Subcutaneous adipose tissue (tissue), 4 donors: ENCODE data around the gene HCFC1. TPM values are rescaled to one million over a fixed set of nuclear protein-coding genes. Genes with fewer than 3 reads are reported as not detected.

Experiments
- CTCF ChIP-seq: fragments of 450-650 bp; IDR thresholded peaks from one replicate; pipeline ENCODE4 v1.5.1; 2016; ENCODE audit warnings: low read depth, mild to moderate bottlenecking, control low read depth, antibody characterized with exemption, moderate library complexity
- total RNA-seq, 4 donors: library from RNA; depleted of rRNA; stranded (reverse); fragments of >200 nt; gene quantifications; one replicate each; pipeline ENCODE4 v1.1.0, GENCODE V29; 2016

The HCFC1 gene
- total RNA-seq, 4 donors from 2014 or later: 17.7 to 33.9 (median 21.2) TPM

- no peak for TF ChIP-seq CTCF
These were observed 13.0 kb downstream of the HCFC1 start for GRCh38 chrX:153958605-153959004.

GRCh38 chrX:153957224-153957623 is 14.4 kb downstream of the HCFC1 start:
- no peak for TF ChIP-seq CTCF

- TF ChIP-seq CTCF: no peak
These were observed 15.3 kb downstream of the HCFC1 start for GRCh38 chrX:153956044-153956907.

- TF ChIP-seq CTCF: no peak
These were observed 16.3 kb downstream of the HCFC1 start for GRCh38 chrX:153955228-153955732.

GRCh38 chrX:153954558-153955227 is 16.9 kb downstream of the HCFC1 start:
- no peak for TF ChIP-seq CTCF

GRCh38 chrX:153953892-153954557 is 17.6 kb downstream of the HCFC1 start:
- TF ChIP-seq CTCF: no peak
